Hepatocyte (in vitro differentiated cells): Measurements from ENCODE around the gene TNFAIP1.

Source experiments
- CTCF ChIP-seq: fragments of 200-600 bp; sonication (generic); IDR thresholded peaks from 2 replicates; pipeline ENCODE4 v1.5.1; 2016; ENCODE audit warnings: antibody characterized with exemption, mild to moderate bottlenecking; ENCODE audit not compliant: poor library complexity
- EZH2 ChIP-seq: fragments of 200-600 bp; sonication (generic); IDR thresholded peaks from 2 replicates; pipeline ENCODE4 v1.6.1; 2016; ENCODE audit warnings: antibody characterized with exemption, mild to moderate bottlenecking, borderline replicate concordance

- TF ChIP-seq CTCF = no peak
- no peak for TF ChIP-seq EZH2
Observed at GRCh38 chr17:28344435-28344901, 8.9 kb downstream of the TNFAIP1 start.
